Stomach (tissue), 9 donors: ENCODE results near the gene PORCN. TPM values are rescaled to one million over a fixed set of nuclear protein-coding genes. Genes with fewer than 3 reads are reported as not detected.
A peak's percentile ranks its signal among the peaks of the same experiment; 100 is the strongest.
"Not testable (repeated sequence)": the region's sequence is repeated elsewhere in the genome, so short reads cannot be mapped to it uniquely, and the experiment has no call there.

Experiments
- DNase-seq, 2 donors: peaks; one replicate each; pipeline versions ENCODE4 v3.0.0 to v3.0.0-alpha.2; 2013 to 2019
- H3K27ac ChIP-seq, 5 donors: fragments of 200-600 bp in 4 of 5; sonication (generic) in 4 of 5; one replicate each; pipeline ENCODE4 v1.5.1; 2013 to 2019; ENCODE audit warnings: mild to moderate bottlenecking in 1 of 5, moderate library complexity in 1 of 5
- H3K27me3 ChIP-seq, 3 donors: fragments of 200-600 bp; sonication (generic); one replicate each; pipeline ENCODE4 v1.5.1; 2017 to 2019; ENCODE audit warnings: mixed run types in 1 of 3
- H3K36me3 ChIP-seq, 4 donors: fragments of 200-600 bp; sonication (generic); 1 replicate in 3 of 4; 2 replicates in 1 of 4; pipeline ENCODE4 v1.5.1; 2016 to 2019
- H3K4me1 ChIP-seq, 4 donors: fragments of 200-600 bp; sonication (generic); one replicate each; pipeline ENCODE4 v1.5.1; 2016 to 2019
- H3K4me3 ChIP-seq, 4 donors: fragments of 200-600 bp; sonication (generic) in 3 of 4; one replicate each; pipeline ENCODE4 v1.5.1; 2016 to 2019; ENCODE audit warnings: mild to moderate bottlenecking in 1 of 4
- H3K9me3 ChIP-seq, 4 donors: fragments of 200-600 bp; sonication (generic); one replicate each; pipeline ENCODE4 v1.5.1; 2016 to 2019
- CTCF ChIP-seq, 7 experiments: fragments of 450-650 bp in 4 of 7; fragments of 200-600 bp in 3 of 7; sonication (generic) in 3 of 7; IDR thresholded peaks; one replicate each; pipeline ENCODE4 v1.5.1; 2016 to 2019; ENCODE audit warnings: antibody characterized with exemption in 7 of 7, control low read depth in 2 of 7, mild to moderate bottlenecking in 1 of 7
- EP300 ChIP-seq: sonication (generic); formaldehyde crosslinking; IDR thresholded peaks from one replicate; pipeline ENCODE4 v1.6.1; 2017; ENCODE audit warnings: antibody characterized with exemption
- POLR2A ChIP-seq, 4 donors: fragments of 450-650 bp; IDR thresholded peaks; one replicate each; pipeline ENCODE4 v1.6.1; 2016; ENCODE audit warnings: antibody characterized with exemption in 4 of 4, control low read depth in 2 of 4, mild to moderate bottlenecking in 1 of 4, moderate library complexity in 1 of 4
- POLR2AphosphoS5 ChIP-seq, 3 donors: sonication (generic); formaldehyde crosslinking; IDR thresholded peaks; one replicate each; pipeline ENCODE4 v1.6.1; 2016; ENCODE audit warnings: antibody characterized with exemption in 3 of 3
- WGBS, 5 donors: extraction: QIAGEN DNeasy Blood & Tissue Kit in 3 of 5; methylation state at CpG; one replicate each; pipeline versions ENCODE4 v1.1.5 to v1.1.7; 2013 to 2018; 5-methylcytosine and 5-hydroxymethylcytosine counted together
- intact Hi-C: fragments of 100-400 bp; cut with DNase I; formaldehyde crosslinking; loops from one replicate; pipeline ENCODE4 v1.15.1; 2023; ENCODE audit warnings: low total_unique reads
- polyA plus RNA-seq, 3 donors: library from polyadenylated mRNA; stranded (reverse); fragments of 200-250 nt; gene quantifications; one replicate each; pipeline ENCODE4 v1.2.3, GENCODE V29; 2013
- total RNA-seq, 5 donors: library from RNA; depleted of rRNA; stranded (reverse); fragments of >200 nt; gene quantifications; one replicate each; pipeline versions ENCODE4 v1.1.0 to v1.2.3, GENCODE V29; 2014 to 2016
- donor health status: healthy with polysubstance abuse.
- donor health status: Bipolar disorder and iron deficiency.
- donor health status: healthy.

PORCN gene
- total and polyA plus RNA-seq, 8 donors, result 1.8 to 27.4 (median 10.3) TPM

GRCh38 chrX:48540480-48540879 lies 31.7 kb downstream of the PORCN start:
- no peak for TF ChIP-seq CTCF (IDR thresholded peaks at IDR 0.05)
- TF ChIP-seq POLR2AphosphoS5 (IDR thresholded peaks at IDR 0.05), result no peak
- no peak for TF ChIP-seq EP300
- no peak for TF ChIP-seq POLR2A (IDR thresholded peaks at IDR 0.05)
- no peak for DNase-seq
- H3K9me3 ChIP-seq, result no peaks in the 10 kb centered on the region
- peak overlapping the region in 4 of 5 donors; percentile 87 to 93 (median 91) for H3K27ac ChIP-seq
- no peaks in the 10 kb centered on the region for H3K27me3 ChIP-seq
- WGBS, 5 donors, result 71 to 84% (median 83%) methylated on average over 7 of the region's 7 CpGs
- peaks cover 0 to 29% (median 22%) of the 10 kb centered on the region in 4 donors for H3K36me3 ChIP-seq
- intact Hi-C loops, result no loop called here
- H3K4me1 ChIP-seq, result peaks cover 0 to 16% (median 10%) of the 10 kb centered on the region in 4 donors
- H3K4me3 ChIP-seq, result peak overlapping the region; percentile 63 to 66 (median 64)

DNA sequence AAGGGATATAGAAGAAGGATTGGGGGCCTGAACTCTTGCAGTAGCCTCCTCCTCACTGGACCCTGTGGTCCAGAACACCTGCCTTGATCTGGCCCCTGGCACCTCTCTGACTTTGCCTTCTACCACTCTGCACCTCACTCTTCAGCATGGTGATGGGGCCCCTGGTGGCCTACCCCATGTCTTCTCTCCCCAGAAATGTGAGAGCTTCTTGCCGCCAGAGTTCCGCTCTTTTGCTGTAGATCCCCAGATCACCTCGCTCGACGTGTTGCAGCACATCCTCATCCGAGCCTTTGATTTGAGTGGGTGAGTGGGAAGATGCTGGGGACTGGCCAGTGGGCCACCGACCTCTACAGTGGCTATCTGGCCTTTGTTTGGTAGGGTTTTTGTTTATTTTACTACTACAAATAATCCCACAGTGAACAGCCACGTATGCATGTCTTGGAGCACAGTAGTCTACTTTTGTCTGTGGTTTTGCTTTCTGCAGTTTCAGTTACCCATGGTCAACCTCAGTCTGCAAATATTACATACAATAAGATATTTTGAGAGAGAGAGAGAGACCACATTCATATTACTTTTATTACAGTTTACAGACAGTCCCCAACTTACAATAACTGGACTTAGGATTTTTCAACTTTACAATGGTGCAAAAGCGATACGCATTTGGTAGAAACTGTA lies 32.5 kb downstream of the PORCN start:
- TF ChIP-seq POLR2A (IDR thresholded peaks at IDR 0.05) (no peak), EP300 (no peak), POLR2AphosphoS5 (IDR thresholded peaks at IDR 0.05) (no peak), CTCF (IDR thresholded peaks at IDR 0.05) (no peak)
- 74 to 86% (median 77%) methylated on average over 10 of the region's 10 CpGs for WGBS, 5 donors
- Histone ChIP-seq H3K27me3 (no peaks in the 10 kb centered on the region), H3K36me3 (peaks cover 0 to 33% (median 28%) of the 10 kb centered on the region in 4 donors), H3K4me3 (peak overlapping the region in 1 of 4 donors; percentile 64), H3K9me3 (no peaks in the 10 kb centered on the region), H3K4me1 (peaks cover 0 to 16% (median 10%) of the 10 kb centered on the region in 4 donors), H3K27ac (peak overlapping the region in 2 of 5 donors; percentile 90 to 92)
- intact Hi-C loops, result no loop called here
- no peak for DNase-seq

GRCh38 chrX:48548871-48549270 lies 40.1 kb downstream of the PORCN start:
- TF ChIP-seq EP300 (no peak), POLR2A (IDR thresholded peaks at IDR 0.05) (no peak), CTCF (IDR thresholded peaks at IDR 0.05) (no peak), POLR2AphosphoS5 (IDR thresholded peaks at IDR 0.05) (no peak)
- H3K4me3 ChIP-seq, result no peak overlapping the region
- no peak overlapping the region for H3K27ac ChIP-seq
- H3K4me1 ChIP-seq, result peaks cover 0 to 5% (median 0%) of the 10 kb centered on the region in 4 donors
- H3K36me3 ChIP-seq, result peaks cover 0 to 61% (median 52%) of the 10 kb centered on the region in 4 donors
- DNase-seq, result no peak
- intact Hi-C loops, result no loop called here
- H3K27me3 ChIP-seq, result no peaks in the 10 kb centered on the region
- 89 to 93% (median 91%) methylated on average over 3 of the region's 3 CpGs for WGBS, 5 donors
- H3K9me3 ChIP-seq, result no peaks in the 10 kb centered on the region

DNA sequence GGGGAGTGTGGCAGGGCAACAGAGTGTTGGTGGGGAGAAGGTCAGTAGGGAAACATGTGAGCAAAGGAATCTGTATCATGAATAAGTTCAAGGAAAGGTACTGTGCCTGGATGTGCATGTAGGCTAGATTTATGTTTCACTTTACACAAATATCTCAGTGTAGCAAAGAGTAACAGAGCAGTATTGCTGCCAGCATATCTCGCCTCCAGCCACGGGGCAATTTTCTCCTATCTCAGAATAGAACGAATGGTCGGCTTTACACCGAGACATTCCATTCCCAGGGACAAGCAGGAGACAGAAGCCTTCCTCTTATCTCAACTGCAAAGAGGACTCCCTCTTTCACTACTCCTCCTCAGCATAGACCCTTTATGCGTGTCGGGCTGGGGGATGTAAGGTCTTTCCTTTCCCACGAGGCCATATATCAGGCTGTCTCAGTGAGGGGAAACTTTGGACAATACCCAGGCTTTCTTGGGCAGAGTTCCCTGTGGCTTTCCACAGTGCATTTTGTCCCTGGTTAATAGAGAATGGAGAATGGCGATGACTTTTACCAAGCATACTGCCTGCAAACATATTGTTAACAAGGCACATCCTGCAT lies 47.0 kb downstream of the PORCN start:
- H3K9me3 ChIP-seq, DNase-seq, intact Hi-C loops, H3K27me3 ChIP-seq, H3K4me1 ChIP-seq, H3K27ac ChIP-seq, H3K4me3 ChIP-seq: not testable (repeated sequence)
- peaks cover 0 to 72% (median 60%) of the 10 kb centered on the region in 4 donors for H3K36me3 ChIP-seq
- WGBS, 5 donors, result 87 to 96% (median 90%) methylated on average over 7 to 9 of the region's 9 CpGs

DNA sequence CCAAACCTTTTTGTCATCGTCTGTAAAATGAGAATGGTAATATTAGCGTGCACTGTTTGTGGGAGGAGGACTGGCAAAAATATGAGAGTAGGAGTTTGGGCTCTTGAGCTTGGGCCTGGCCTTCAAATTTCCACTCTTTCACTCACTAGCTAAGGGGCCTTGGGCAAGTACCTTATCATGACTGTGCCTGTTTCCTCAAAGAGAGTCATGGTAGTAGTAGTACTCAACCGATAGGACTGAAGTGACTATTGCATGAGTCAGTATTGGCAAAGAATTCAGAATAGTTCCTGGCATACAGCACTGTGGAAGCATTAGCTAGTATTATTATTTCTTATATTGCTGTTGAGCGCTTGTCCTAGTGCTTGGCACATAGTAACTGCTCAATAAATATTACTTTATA lies 49.5 kb downstream of the PORCN start:
- H3K9me3 ChIP-seq, result no peaks in the 10 kb centered on the region
- WGBS, 5 donors, result 70 to 85% (median 80%) methylated on average over 4 of the region's 4 CpGs
- no peak overlapping the region for H3K4me3 ChIP-seq
- DNase-seq, result no peak
- H3K4me1 ChIP-seq, result no peaks in the 10 kb centered on the region
- intact Hi-C loops, result no loop called here
- TF ChIP-seq POLR2AphosphoS5 (IDR thresholded peaks at IDR 0.05) (no peak), POLR2A (IDR thresholded peaks at IDR 0.05) (no peak), CTCF (IDR thresholded peaks at IDR 0.05) (no peak), EP300 (no peak)
- peaks cover 3 to 66% (median 64%) of the 10 kb centered on the region in 4 donors for H3K36me3 ChIP-seq
- H3K27ac ChIP-seq, result no peak overlapping the region
- H3K27me3 ChIP-seq, result no peaks in the 10 kb centered on the region
